CD4-positive, alpha-beta memory T cell (primary cell): ENCODE data around the gene CEP295NL. TPM values are rescaled to one million over a fixed set of nuclear protein-coding genes. Genes with fewer than 3 reads are reported as not detected.
A peak's percentile ranks its signal among the peaks of the same experiment; 100 is the strongest.

Experiments
- CTCF ChIA-PET: fragments of 350-600 bp; sonication (Branson Sonifier 250); formaldehyde crosslinking; loops from one replicate; lab custom pipeline; 2021; ENCODE audit warnings: inconsistent platforms; ENCODE audit not compliant: partially characterized antibody; lab: Charles Lee
- POLR2A ChIA-PET: fragments of 350-600 bp; sonication (Branson Sonifier 250); formaldehyde crosslinking; loops from one replicate; lab custom pipeline; 2021; ENCODE audit not compliant: partially characterized antibody; lab: Charles Lee
- DNase-seq, 5 donors: peaks; one replicate each; pipeline versions ENCODE4 v3.0.0 to v3.0.0-alpha.2; 2020 to 2022; ENCODE audit warnings: mixed read lengths in 1 of 5
- H3K27ac ChIP-seq: one replicate; pipeline ENCODE4 v1.7.0; 2013; ENCODE audit warnings: low read depth, low read length
- H3K27me3 ChIP-seq: 2 replicates; pipeline ENCODE4 v1.7.0; 2013; ENCODE audit warnings: mild to moderate bottlenecking, low read length, moderate library complexity; ENCODE audit not compliant: insufficient read depth
- H3K36me3 ChIP-seq: 2 replicates; pipeline ENCODE4 v1.7.0; 2013; ENCODE audit warnings: mild to moderate bottlenecking, low read length, moderate library complexity; ENCODE audit not compliant: insufficient read depth
- H3K4me1 ChIP-seq: 2 replicates; pipeline ENCODE4 v1.7.0; 2013; ENCODE audit warnings: mild to moderate bottlenecking, low read length, moderate library complexity; ENCODE audit not compliant: insufficient read depth
- H3K4me3 ChIP-seq, 2 donors: one replicate each; pipeline ENCODE4 v1.7.0; 2013; ENCODE audit warnings: low read length in 2 of 2, mild to moderate bottlenecking in 1 of 2
- H3K9me3 ChIP-seq, 2 donors: one replicate each; pipeline ENCODE4 v1.7.0; 2013; ENCODE audit warnings: low read length in 2 of 2, control low read depth in 1 of 2; ENCODE audit not compliant: control insufficient read depth in 1 of 2
- H3K27ac Mint-ChIP-seq, 7 donors: one replicate each; pipeline ENCODE4 v1.8.0; 2020 to 2021; ENCODE audit warnings: mixed read lengths in 7 of 7, mild to moderate bottlenecking in 6 of 7, inconsistent platforms in 3 of 7, moderate library complexity in 3 of 7
- H3K27me3 Mint-ChIP-seq, 2 donors: one replicate each; pipeline ENCODE4 v1.8.0; 2020 to 2021; ENCODE audit warnings: mixed read lengths in 2 of 2
- H3K36me3 Mint-ChIP-seq, 2 donors: one replicate each; pipeline ENCODE4 v1.8.0; 2020 to 2021; ENCODE audit warnings: mixed read lengths in 2 of 2, inconsistent platforms in 1 of 2, mild to moderate bottlenecking in 1 of 2
- H3K4me1 Mint-ChIP-seq, 4 donors: one replicate each; pipeline ENCODE4 v1.8.0; 2020 to 2021; ENCODE audit warnings: mixed read lengths in 4 of 4, mild to moderate bottlenecking in 1 of 4
- H3K4me3 Mint-ChIP-seq, 8 donors: one replicate each; pipeline ENCODE4 v1.8.0; 2020 to 2021; ENCODE audit warnings: mixed read lengths in 8 of 8, mild to moderate bottlenecking in 7 of 8, moderate library complexity in 6 of 8, inconsistent platforms in 3 of 8
- H3K9me3 Mint-ChIP-seq, 8 donors: one replicate each; pipeline ENCODE4 v1.8.0; 2020 to 2021; ENCODE audit warnings: mixed read lengths in 8 of 8, mild to moderate bottlenecking in 5 of 8, inconsistent platforms in 3 of 8, moderate library complexity in 1 of 8
- intact Hi-C: fragments of 100-400 bp; cut with micrococcal nuclease; formaldehyde crosslinking; loops from one replicate; pipeline ENCODE4 v1.15.1; 2023
- polyA plus RNA-seq, 2 donors: library from polyadenylated mRNA; unstranded; fragments of 300-500 nt; fragmentation: Illumina TruSeq; gene quantifications; one replicate each; pipeline ENCODE4 v1.2.3, GENCODE V29; 2021
- total RNA-seq, 2 experiments: library from RNA; stranded (reverse); gene quantifications; one replicate each; pipeline ENCODE4 v1.2.3, GENCODE V29; 2021

CEP295NL gene
- total and polyA plus RNA-seq, 4 experiments from 2014 or later = 0.28 TPM; not detected in 3

GRCh38 chr17:78865682-78866390 lies 37.2 kb downstream of the CEP295NL start:
- no peaks in the 10 kb centered on the region for H3K9me3 ChIP-seq
- H3K4me1 Mint-ChIP-seq = peaks cover 0 to 3% (median 1%) of the 10 kb centered on the region in 4 donors
- no peaks in the 10 kb centered on the region for H3K4me1 ChIP-seq
- DNase-seq = peak in 4 of 5 donors; percentile 40 to 61 (median 52)
- peak overlapping the region in 1 of 8 donors; percentile 10 for H3K4me3 Mint-ChIP-seq
- H3K27ac Mint-ChIP-seq = peak overlapping the region in 1 of 7 donors; percentile 37
- intact Hi-C loops = loop anchor here (1.0 kb wide), 1 partner anchor 59 kb away; the partner anchor contains the start of gene TIMP2
- no peaks in the 10 kb centered on the region for H3K36me3 Mint-ChIP-seq
- no peaks in the 10 kb centered on the region for H3K9me3 Mint-ChIP-seq
- ChIA-PET CTCF (interaction anchor here (0.6 to 5.0 kb wide), 29 partner anchors 9 to 1271 kb away, joined by 3 to 60 read pairs (median 4); partner anchors contain the start of gene CEP295NL), POLR2A (interaction anchor here (1.0 kb wide), 1 partner anchor 25 kb away, joined by 3 read pairs; no protein-coding TSS in a partner anchor)
- no peaks in the 10 kb centered on the region for H3K27me3 ChIP-seq
- H3K4me3 ChIP-seq = no peak overlapping the region
- no peak overlapping the region for H3K27ac ChIP-seq
- peaks cover 7 to 8% of the 10 kb centered on the region in 2 donors for H3K27me3 Mint-ChIP-seq
- no peaks in the 10 kb centered on the region for H3K36me3 ChIP-seq

GRCh38 chr17:78864117-78864516 lies 38.9 kb downstream of the CEP295NL start:
- CTCF ChIA-PET = interaction anchor here (0.8 to 5.0 kb wide), 4 partner anchors 27 to 371 kb away, joined by 3 to 60 read pairs (median 10); no protein-coding TSS in a partner anchor
- Histone ChIP-seq H3K4me1 (no peaks in the 10 kb centered on the region), H3K27me3 (no peaks in the 10 kb centered on the region), H3K36me3 (no peaks in the 10 kb centered on the region), H3K9me3 (no peaks in the 10 kb centered on the region), H3K27ac (no peak overlapping the region), H3K4me3 (no peak overlapping the region)
- no peaks in the 10 kb centered on the region for H3K36me3 Mint-ChIP-seq
- no peaks in the 10 kb centered on the region for H3K9me3 Mint-ChIP-seq
- DNase-seq = no peak
- peaks cover 4 to 8% of the 10 kb centered on the region in 2 donors for H3K27me3 Mint-ChIP-seq
- H3K4me3 Mint-ChIP-seq = no peak overlapping the region
- no peak overlapping the region for H3K27ac Mint-ChIP-seq
- intact Hi-C loops = no loop called here
- peaks cover 0 to 3% (median 1%) of the 10 kb centered on the region in 4 donors for H3K4me1 Mint-ChIP-seq
- POLR2A ChIA-PET = no interaction called here

- intact Hi-C loops = no loop called here
- Histone ChIP-seq H3K27ac (no peak overlapping the region), H3K4me3 (no peak overlapping the region), H3K27me3 (no peaks in the 10 kb centered on the region), H3K4me1 (no peaks in the 10 kb centered on the region), H3K9me3 (no peaks in the 10 kb centered on the region), H3K36me3 (no peaks in the 10 kb centered on the region)
- CTCF ChIA-PET = no interaction called here
- peaks cover 4 to 8% of the 10 kb centered on the region in 2 donors for H3K27me3 Mint-ChIP-seq
- no peak overlapping the region for H3K4me3 Mint-ChIP-seq
- POLR2A ChIA-PET = no interaction called here
- no peak for DNase-seq
- H3K4me1 Mint-ChIP-seq = peaks cover 0 to 3% (median 1%) of the 10 kb centered on the region in 4 donors
- H3K36me3 Mint-ChIP-seq = no peaks in the 10 kb centered on the region
- no peak overlapping the region for H3K27ac Mint-ChIP-seq
- H3K9me3 Mint-ChIP-seq = no peaks in the 10 kb centered on the region
Observed at GRCh38 chr17:78862073-78863023, 40.7 kb downstream of the CEP295NL start.

- Mint-ChIP-seq H3K9me3 (no peaks in the 10 kb centered on the region), H3K4me1 (peaks cover 0 to 3% (median 1%) of the 10 kb centered on the region in 4 donors), H3K27me3 (peaks cover 4 to 8% of the 10 kb centered on the region in 2 donors), H3K36me3 (no peaks in the 10 kb centered on the region), H3K4me3 (no peak overlapping the region), H3K27ac (no peak overlapping the region)
- Histone ChIP-seq H3K9me3 (no peaks in the 10 kb centered on the region), H3K4me3 (no peak overlapping the region), H3K27ac (no peak overlapping the region), H3K36me3 (no peaks in the 10 kb centered on the region), H3K27me3 (no peaks in the 10 kb centered on the region), H3K4me1 (no peaks in the 10 kb centered on the region)
- intact Hi-C loops = no loop called here
- ChIA-PET POLR2A (no interaction called here), CTCF (interaction anchor here (2.0 kb wide), 1 partner anchor 9 kb away, joined by 5 read pairs; no protein-coding TSS in a partner anchor)
- no peak for DNase-seq
Observed at GRCh38 chr17:78861229-78861628, 41.8 kb downstream of the CEP295NL start.

GRCh38 chr17:78859051-78859450 lies 44.0 kb downstream of the CEP295NL start:
- Histone ChIP-seq H3K4me3 (no peak overlapping the region), H3K4me1 (no peaks in the 10 kb centered on the region), H3K36me3 (no peaks in the 10 kb centered on the region), H3K27me3 (no peaks in the 10 kb centered on the region), H3K27ac (no peak overlapping the region), H3K9me3 (no peaks in the 10 kb centered on the region)
- no peak overlapping the region for H3K4me3 Mint-ChIP-seq
- ChIA-PET CTCF (interaction anchor here (2.0 kb wide), 1 partner anchor 11 kb away, joined by 5 read pairs; no protein-coding TSS in a partner anchor), POLR2A (no interaction called here)
- no peaks in the 10 kb centered on the region for H3K36me3 Mint-ChIP-seq
- H3K4me1 Mint-ChIP-seq = no peaks in the 10 kb centered on the region
- no peak for DNase-seq
- intact Hi-C loops = no loop called here
- H3K9me3 Mint-ChIP-seq = no peaks in the 10 kb centered on the region
- no peak overlapping the region for H3K27ac Mint-ChIP-seq
- peaks cover 2 to 4% of the 10 kb centered on the region in 2 donors for H3K27me3 Mint-ChIP-seq

- Mint-ChIP-seq H3K9me3 (no peaks in the 10 kb centered on the region), H3K27ac (no peak overlapping the region), H3K27me3 (peaks cover 0 to 2% of the 10 kb centered on the region in 2 donors), H3K4me3 (no peak overlapping the region), H3K36me3 (no peaks in the 10 kb centered on the region), H3K4me1 (no peaks in the 10 kb centered on the region)
- intact Hi-C loops = no loop called here
- no peak for DNase-seq
- CTCF ChIA-PET = interaction anchor here (1.3 kb wide), 1 partner anchor 9 kb away, joined by 7 read pairs; no protein-coding TSS in a partner anchor
- Histone ChIP-seq H3K9me3 (no peaks in the 10 kb centered on the region), H3K36me3 (no peaks in the 10 kb centered on the region), H3K27ac (no peak overlapping the region), H3K4me1 (no peaks in the 10 kb centered on the region), H3K27me3 (no peaks in the 10 kb centered on the region), H3K4me3 (no peak overlapping the region)
- POLR2A ChIA-PET = no interaction called here
Observed at GRCh38 chr17:78857266-78857665, 45.7 kb downstream of the CEP295NL start.
